ENCODE measurements around the gene CCL1.

Gene CCL1, protein sequence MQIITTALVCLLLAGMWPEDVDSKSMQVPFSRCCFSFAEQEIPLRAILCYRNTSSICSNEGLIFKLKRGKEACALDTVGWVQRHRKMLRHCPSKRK

GRCh38 chr17:34363183-34363661 is at the start of gene CCL1:
Gene CCL1, minus strand, starts transcription at chr17:34363233. Its CDS starts 72 bp downstream, at chr17:34363161.
- DNase-seq = no peak

- DNase-seq = peak; percentile 51
Observed at GRCh38 chr17:34412534-34412933, 49.5 kb upstream of the CCL1 start.

DNA sequence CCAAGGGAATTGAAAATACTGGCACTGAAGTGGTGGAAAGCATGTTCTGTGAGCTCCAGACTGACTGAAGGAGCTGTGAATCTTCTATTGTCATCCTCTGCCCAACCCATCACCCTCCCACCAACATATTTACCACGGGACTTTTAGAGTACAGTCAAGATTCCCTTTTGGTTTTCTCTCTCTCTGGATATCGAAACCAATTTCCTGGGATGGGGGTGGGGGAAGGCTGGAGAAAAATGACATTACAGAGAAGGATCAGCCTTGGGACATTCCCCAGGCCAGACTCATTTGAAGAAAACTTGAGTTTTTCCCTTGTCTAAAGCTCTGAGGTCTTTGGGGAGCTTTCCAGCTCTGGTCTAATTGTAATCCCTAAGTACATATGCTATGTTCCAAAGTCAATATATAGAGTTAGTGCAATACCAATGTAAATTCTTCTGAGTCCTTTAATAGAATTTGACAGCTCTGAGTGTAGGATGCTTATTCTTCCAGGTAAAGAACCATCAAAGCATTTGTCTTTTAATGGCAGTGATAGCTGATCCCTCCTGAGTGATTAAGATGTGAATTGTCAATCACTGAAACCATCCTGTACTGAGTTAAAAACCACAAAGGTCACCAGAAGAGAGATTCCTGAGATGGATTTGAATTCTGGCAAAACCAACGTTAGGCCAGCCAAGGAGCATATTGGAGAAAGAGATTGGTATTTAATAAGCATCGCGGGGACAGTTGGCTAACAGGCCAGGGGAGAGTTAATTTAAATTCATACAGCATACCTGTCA is 48.8 kb upstream of the CCL1 start:
- no peak for DNase-seq

- no peak for DNase-seq
Observed at GRCh38 chr17:34409352-34409751, 46.3 kb upstream of the CCL1 start.

- DNase-seq = no peak
Observed at GRCh38 chr17:34408439-34408838, 45.4 kb upstream of the CCL1 start.

DNA sequence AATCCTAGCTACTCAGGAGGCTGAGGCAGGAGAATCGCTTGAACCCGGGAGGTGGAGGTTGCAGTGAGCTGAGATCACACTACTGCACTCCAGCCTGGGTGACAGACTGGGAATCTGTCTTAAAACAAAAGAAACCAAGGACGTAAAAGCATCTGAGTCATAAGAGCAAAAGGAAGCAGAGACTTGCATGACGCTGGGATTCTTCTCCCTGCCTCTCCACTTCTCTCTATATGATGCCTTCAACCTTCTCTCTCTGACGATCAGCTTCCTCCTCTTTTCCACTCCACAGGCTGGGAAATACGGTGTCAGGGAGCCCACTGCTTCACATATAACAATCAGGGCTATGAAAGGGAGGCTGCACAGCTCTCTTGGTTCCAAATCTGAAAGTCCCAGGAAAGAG is 43.2 kb upstream of the CCL1 start:
- no peak for DNase-seq

GRCh38 chr17:34403006-34403405 is 40.0 kb upstream of the CCL1 start:
- DNase-seq = no peak

DNA sequence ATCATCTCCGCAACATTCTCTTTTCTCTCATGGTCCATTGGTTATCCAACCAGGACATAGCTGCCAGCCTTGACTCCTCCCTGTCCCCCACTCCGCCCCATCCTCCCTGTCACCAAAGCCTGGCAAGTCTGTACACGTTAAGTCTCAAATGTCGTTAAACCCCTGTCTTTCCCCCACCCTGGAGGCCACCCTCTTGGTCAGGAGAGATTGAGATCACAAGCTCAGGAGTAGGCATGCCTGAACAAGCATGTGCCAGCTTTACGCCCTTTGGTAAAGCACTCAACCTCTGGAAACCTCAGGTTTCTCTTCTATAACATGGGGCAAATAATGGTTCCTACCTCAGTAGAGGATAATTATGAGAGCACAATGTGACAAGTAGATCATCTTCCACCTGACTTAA is 38.1 kb upstream of the CCL1 start:
- DNase-seq = no peak

DNA sequence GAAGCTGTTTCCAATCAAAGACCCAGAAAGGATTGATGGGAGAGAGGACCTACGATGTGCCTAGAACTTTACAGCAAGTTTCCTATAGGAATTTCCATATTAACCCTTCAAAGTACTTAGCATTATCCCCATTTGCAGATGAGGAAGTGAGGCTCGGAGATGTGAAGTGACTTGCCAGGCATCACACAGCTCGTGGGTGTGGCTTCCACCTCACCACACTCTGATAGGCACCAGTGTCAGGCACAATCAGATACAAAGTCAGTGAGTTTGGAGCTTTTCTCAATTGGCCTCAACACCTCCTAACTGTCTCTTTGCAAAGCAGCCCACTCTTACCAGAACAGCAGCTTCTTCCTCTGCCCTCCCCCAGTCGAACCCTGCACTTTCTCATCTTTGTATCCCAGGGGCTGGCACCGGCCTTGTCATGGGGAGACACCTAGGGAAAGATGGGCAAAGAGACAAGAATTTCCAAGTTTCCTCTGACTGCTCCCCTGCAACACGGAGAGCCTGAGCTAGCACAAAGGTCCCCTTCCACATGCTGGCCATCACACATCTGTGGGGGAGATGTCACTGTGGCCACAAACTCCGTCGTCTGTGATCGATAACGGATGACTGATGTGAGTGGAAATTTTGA is 37.4 kb upstream of the CCL1 start:
- DNase-seq = no peak

DNA sequence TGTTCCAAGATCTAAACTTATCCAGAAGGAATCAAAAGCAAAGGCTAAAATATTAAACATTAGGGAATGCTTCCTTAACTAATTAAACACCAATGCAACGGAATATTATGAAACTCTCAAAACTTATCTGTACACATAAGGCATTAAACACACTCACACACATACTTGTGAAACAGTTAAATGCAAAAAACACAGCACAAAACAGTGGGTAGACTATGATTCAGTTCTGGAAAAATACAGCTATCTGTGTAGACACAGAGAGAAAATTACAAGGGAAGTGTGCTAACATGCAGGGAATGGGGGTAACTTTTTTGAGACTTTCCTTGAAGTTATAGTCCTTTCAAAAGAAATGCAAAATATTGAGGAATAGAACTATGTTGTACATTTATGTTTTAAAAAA is 36.7 kb upstream of the CCL1 start:
- DNase-seq = no peak

GRCh38 chr17:34398990-34399389 is 36.0 kb upstream of the CCL1 start:
- peak; percentile 79 for DNase-seq

DNA sequence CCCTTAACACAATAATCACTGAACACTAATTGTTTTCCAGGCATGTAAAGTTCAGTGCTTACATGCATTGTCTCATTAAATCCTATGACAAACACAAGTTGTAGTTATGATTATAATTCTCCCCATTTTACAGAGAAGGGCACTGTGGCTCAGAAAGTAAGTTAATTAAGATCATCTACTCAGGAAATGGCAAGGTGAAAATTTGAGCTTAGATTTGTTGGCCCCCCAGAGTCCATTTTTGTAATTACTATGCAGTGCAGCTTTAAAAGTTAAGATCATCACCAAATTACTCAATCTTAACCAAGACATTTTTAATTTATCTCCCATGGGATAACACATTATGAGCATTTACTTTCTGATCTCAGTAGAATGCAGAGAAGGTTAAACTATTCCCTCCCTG is 34.2 kb upstream of the CCL1 start:
- DNase-seq = no peak

GRCh38 chr17:34393401-34393800 is 30.4 kb upstream of the CCL1 start:
- no peak for DNase-seq

- DNase-seq = no peak
Observed at GRCh38 chr17:34391241-34391640, 28.2 kb upstream of the CCL1 start.

DNA sequence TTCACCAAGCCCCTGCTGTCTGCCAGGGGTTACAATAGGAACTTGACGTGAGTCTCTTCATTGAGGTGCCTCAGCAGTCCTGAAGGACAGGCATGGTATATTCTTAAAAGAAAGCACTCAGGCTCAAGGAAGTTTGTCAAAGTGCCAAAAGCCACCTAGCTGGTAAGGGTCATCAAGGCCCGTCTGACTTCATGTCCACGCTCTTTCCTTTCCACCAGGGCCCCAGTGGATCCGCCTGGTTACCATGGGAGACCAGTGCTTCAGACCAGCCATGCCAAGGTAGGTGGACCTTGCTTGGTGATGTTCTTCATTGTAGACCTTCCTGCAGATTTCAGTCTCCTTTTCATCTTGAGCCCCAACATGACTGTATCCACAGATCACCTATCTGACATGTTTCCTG is 27.6 kb upstream of the CCL1 start:
- DNase-seq = no peak

GRCh38 chr17:34389126-34389750 is 26.2 kb upstream of the CCL1 start:
- DNase-seq = no peak

DNA sequence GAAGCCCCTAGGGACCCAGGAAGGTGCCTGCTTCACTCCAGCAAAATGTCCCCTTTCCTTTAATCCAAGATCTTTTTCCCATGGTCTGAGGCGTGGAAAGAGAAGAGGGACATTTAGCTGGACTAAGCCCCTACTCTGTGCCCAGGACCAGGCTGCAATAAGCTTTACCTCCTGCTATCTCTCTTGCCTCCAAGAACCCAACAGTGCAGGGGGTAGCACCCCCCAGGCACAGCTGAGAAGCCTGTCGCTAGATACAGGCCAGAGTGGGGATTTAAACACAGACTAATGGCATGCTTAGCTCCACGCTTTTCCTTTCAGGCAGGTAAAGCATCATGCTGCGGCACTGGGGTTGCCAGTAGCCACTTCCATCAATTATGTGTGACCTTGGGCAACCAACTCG is 24.5 kb upstream of the CCL1 start:
- no peak for DNase-seq

GRCh38 chr17:34386697-34387550 is 23.9 kb upstream of the CCL1 start:
- peak; percentile 53 for DNase-seq

- DNase-seq = no peak
Observed at GRCh38 chr17:34386343-34386696, 23.3 kb upstream of the CCL1 start.

GRCh38 chr17:34384822-34385605 is 22.0 kb upstream of the CCL1 start:
- DNase-seq = no peak

DNA sequence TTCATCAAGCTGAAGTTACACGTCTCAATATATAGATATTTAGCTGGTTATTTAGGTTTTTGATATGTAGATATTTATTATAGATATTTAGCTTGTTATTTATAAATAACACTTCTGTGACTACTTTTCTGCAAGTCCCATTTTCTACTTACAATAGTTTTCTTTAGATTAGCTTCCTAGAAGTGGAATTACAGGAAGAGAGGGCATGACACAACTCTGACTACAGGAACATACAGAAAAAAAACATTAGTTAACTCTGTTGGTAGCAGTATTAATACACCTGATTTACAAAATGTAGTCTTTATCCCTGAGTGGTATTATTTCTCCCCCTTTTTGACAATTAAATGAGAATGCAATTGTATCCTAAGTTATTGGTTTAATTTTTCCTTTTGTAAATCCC is 21.2 kb upstream of the CCL1 start:
- DNase-seq = peak; percentile 48

GRCh38 chr17:34383216-34383615 is 20.2 kb upstream of the CCL1 start:
- no peak for DNase-seq

Data from OCI-M1 (cell line).